GM21526 (cell line): ENCODE results near the gene CRLF3.
"Not testable (repeated sequence)": the region's sequence is repeated elsewhere in the genome, so short reads cannot be mapped to it uniquely, and the experiment has no call there.

Source experiments
- ATAC-seq: cut with Tn5 transposase; IDR thresholded peaks from one replicate; pipeline ENCODE4 v1.9.1; 2021; ENCODE audit warnings: moderate library complexity; ENCODE audit not compliant: unreplicated experiment, low FRiP score

CRLF3 gene

DNA sequence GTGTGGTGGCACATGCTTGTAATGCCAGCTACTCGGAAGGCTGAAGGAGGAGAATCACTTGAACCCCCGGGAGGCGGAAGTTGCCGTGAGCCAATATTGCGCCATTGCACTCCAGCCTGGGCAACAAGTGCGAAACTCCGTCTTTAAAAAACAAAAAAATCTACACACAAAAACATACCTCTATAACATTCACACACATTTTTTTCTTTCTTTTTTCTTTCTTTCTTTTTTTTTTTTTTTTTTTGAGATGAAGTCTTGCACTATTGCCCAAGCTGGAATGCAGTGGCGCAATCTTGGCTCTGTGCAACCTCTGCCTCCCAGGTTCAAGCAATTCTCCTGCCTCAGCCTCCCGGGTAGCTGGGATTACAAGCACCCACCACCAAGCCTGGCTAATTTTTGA is 9.6 kb downstream of the CRLF3 start:
- ATAC-seq = not testable (repeated sequence)

DNA sequence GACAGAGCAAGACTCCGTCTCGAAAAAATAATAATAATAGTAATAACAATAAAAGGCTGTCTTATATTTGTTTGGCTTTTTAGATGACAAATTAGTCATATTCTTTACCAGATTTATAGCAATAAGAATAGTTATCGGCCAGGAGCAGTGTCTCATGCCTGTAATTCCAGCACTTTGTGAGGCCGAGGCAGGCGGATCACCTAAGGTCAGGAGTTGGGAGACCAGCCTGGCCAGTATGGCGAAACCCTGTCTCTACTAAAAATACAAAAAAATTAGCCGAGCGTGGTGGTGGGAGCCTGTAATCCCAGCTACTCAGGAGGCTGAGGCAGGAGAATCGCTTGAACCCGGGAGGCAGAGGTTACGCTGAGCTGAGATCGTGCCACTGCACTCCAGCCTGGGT is 10.3 kb downstream of the CRLF3 start:
- ATAC-seq = not testable (repeated sequence)

DNA sequence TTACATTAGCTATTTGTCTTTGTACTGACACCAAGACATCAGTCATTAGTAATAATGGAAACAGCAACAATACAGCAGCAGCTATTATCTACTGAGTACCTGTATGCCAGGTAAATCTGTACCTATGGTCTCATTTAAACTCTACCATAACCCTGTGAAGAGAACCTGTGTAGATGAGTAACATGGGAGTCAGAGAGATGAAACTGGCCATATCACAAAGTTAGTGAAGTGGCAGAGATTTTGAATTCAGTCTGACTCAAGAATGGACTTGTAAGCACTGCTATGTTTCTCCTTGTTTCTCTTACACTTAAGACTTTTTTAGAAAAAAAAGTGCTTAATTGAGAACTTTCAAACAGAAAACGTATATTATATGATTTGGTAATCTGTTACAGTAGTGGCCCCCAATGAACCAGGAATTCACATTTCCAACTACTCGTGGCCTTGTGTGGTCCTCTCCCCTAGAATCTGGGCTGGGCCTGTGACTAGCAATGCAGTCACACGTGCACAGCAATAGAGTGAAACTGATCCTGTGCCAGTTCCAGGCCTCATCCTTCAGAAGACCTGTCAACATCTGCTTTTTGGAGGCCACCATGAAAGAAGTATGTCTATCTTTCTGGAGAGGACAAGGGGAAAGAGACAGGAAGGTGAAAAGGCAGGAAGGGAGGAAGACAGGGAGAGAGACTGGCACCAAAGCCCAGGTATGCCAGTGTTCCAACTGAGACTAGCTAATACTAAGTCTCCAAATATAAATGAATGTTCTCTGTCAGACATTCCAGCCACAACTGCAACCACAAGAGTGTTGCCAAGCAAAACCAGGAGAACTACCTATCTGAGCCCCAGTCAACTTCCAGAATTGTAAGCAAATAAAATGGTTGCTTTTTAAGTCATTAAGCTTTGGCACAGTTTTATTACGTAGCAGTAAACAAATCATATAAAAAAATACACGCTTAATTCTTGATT is 12.0 kb downstream of the CRLF3 start:
- no peak for ATAC-seq

DNA sequence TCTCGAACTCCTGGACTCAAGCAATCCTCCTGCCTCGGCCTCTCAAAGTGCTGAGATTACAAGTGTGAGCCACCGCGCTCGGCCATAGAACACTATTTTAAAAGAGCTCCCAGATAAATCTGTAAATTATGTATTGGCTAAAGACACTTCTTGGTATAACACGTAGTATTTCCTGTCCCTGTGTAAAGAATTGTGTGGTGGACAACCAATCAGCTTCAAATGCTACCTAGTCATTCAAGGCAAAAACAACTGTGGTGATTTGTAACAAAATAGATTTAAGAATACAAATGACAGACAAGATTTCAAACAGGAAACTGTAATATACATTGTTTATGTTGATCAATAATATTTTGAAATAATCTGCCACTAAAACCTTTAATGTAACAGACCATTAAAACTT is 14.6 kb downstream of the CRLF3 start:
- ATAC-seq = no peak

DNA sequence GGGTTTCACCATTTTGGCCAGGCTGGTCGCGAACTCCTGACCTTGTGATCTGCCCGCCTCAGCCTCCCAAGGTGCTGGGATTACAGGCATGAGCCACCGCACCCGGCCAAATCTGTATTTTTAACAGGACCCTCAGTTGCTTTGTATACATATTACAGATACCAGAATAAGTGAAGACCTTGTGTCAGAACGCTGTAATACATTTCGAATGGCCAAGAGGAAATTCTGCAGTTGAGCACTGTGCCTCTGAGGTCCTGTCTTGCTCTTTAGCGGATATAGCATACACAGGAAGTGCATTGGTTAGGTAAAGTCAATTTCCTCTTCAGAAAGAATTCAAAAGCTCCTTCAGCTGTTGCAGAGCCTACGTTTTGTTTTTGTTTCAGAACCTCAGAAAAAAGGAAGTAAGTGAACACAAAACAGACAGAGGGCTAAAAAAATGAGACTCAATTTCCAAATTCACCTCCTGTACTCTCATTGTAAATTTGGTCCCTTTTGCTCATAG is 15.7 kb downstream of the CRLF3 start:
- ATAC-seq = peak; percentile 53

DNA sequence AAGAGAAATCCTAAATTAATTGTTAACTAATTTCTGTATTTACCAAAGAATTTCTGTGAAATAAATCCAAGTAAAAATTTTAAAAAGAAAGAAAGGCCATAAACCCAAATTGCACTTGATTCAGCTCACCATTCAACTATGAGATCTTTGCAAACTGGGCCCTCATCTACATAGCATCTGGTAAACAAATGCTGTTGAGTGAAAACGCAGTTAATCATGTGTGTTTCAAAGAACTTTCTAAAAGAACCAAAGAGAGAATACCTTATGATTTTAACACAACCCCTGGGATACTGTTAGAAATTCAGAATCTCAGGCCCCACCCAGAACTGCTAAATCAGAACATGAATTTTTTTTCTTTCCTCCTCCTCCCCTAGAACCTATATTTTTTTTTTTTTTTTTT is 16.6 kb downstream of the CRLF3 start:
- ATAC-seq = no peak

DNA sequence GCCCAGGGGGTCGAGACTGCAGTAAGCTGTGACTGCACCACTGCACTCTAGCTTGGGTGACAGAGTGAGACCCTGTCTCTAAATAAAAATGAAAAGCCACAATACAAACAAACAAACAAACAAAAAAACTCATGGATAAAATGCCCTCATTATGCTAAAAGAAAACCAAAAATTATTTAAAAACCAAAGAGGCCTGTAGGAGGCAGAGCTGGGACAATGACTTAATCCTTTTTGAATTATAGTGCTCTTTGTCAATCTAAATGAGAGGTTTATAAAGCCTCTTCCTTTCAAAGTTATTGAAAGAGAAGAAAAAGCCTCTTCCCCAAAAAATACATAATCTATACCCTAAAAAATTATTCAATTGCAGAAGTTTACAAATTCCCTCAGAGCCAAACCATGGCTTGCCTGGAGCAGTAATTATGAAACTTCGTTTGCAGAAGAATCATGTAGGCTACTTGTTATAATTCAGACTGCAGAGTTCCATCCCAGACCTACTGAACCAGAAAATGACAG is 18.5 kb downstream of the CRLF3 start:
- ATAC-seq = no peak

GRCh38 chr17:30801671-30802070 is 22.8 kb downstream of the CRLF3 start:
- no peak for ATAC-seq

DNA sequence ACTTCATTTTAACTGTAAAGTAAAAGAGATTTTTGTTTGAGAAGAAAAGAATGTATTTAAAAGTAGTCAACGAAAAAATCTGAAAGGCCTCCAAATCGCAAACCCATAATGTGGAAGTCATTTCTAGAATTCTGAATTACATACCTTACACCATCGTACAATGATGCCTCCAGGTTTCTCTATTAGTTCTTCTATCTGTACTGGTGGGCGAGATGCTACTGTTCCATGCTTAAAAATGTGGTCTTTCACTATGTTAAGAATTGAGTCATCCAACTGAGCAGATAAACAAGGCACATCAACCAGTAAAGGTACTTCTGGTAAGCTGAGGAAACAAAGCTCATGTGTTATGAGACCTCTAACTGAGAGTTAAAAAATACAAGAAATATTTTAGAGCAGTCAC is 28.5 kb downstream of the CRLF3 start:
- no peak for ATAC-seq

GRCh38 chr17:30794372-30794771 is 30.1 kb downstream of the CRLF3 start:
- no peak for ATAC-seq

GRCh38 chr17:30793282-30793977 is 31.1 kb downstream of the CRLF3 start:
- ATAC-seq = no peak

- ATAC-seq = no peak
These were observed 34.2 kb downstream of the CRLF3 start for GRCh38 chr17:30790279-30790678.

GRCh38 chr17:30788918-30789317 is 35.6 kb downstream of the CRLF3 start:
- no peak for ATAC-seq

- no peak for ATAC-seq
These were observed 42.3 kb downstream of the CRLF3 start for GRCh38 chr17:30782206-30782605.

- ATAC-seq = no peak
These were observed 44.1 kb downstream of the CRLF3 start for GRCh38 chr17:30780343-30780742.

DNA sequence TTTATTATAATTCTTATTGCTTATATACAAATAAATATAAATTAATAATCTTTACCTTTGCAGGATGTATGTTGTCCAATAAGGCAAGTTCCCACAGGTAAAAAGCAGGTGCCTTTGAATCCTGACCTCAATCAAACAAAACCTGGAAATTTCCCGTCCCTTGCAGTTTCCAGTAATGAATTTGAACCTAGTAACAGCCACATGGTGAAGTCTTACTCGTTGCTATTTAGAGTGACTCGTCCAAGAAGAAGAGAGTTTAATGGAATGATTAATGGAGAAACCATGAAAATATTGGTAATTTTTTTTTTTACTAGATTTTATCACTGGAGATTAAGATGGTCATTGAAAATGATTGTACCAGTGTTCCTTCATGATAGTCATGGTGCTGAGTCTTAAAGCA is 55.7 kb downstream of the CRLF3 start:
- not testable (repeated sequence) for ATAC-seq

DNA sequence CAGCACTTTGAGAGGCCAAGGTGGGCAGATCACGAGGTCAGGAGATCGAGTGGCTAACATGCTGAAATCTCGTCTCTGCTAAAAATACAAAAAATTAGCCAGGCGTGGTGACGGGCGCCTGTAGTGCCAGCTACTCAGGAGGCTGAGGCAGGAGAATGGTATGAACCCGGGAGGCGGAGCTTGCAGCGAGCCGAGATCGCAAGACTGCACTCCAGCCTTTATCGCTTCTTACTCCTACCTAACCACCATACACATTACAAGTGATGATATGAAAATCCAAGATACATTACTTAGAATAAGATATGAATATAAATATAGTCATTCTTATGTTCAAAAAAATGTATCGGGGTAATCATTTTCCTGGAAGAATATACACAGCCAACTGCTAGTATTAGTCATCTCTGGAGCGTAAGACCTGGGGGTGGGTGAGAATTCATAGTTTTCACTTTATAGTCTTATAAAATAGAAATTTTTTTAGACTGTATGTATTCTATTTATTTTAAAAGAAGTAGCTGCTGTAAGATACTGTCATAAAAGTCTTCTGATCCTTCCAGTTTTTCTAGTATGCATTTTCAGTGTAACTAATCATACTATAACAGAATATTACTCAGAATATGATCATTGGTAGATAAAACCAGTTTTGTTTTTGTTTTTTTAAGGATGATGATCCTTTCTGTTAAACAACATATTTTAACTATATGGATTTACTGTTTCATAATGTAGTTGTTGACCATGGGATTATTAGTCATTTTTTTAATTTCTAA is 56.7 kb downstream of the CRLF3 start:
- not testable (repeated sequence) for ATAC-seq

- ATAC-seq = no peak
These were observed 63.4 kb downstream of the CRLF3 start for GRCh38 chr17:30761060-30761459.

DNA sequence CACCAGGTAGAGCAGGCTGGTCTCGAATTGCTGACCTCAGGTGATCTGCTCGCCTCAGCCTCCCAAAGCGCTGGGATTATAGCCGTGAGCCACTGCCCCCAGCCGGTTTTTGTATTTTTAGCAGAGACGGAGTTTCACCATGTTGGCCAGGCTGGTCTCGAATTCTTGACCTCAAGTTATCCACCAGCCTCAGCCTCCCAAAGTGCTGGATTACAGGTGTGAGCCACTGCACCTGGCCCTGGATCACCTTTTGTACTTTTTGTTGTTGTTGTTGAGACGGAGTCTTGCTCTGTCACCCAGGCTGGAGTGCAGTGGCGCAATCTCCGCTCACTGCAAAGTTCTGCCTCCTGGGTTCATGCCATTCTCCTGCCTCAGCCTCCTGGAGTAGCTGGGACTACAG is 71.2 kb downstream of the CRLF3 start:
- ATAC-seq = not testable (repeated sequence)

GRCh38 chr17:30750982-30751381 is 73.5 kb downstream of the CRLF3 start:
- not testable (repeated sequence) for ATAC-seq

- ATAC-seq = not testable (repeated sequence)
These were observed 76.9 kb downstream of the CRLF3 start for GRCh38 chr17:30747621-30748020.
